ENCODE data around the gene EDIL3. TPM values are rescaled to one million over a fixed set of nuclear protein-coding genes. Genes with fewer than 3 reads are reported as not detected.
A peak's percentile ranks its signal among the peaks of the same experiment; 100 is the strongest.

Gene EDIL3
- total RNA-seq, 1 donor from 2014 or later = 1.1 TPM

GRCh38 chr5:84260939-84261338 is 123.7 kb downstream of the EDIL3 start:
- TF ChIP-seq CTCF (IDR thresholded peaks at IDR 0.05; ENCODE audit: insufficient read depth, low read length, severe bottlenecking) = no peak
- FAIRE-seq = no peak
- no peak for DNase-seq (ENCODE audit: low read depth)
- Histone ChIP-seq H3K4me3 (ENCODE audit: low read depth, low read length) (no peak overlapping the region), H3K27me3 (ENCODE audit: control insufficient read depth, insufficient read depth, low read length) (no peaks in the 10 kb centered on the region), H3K36me3 (ENCODE audit: control insufficient read depth, insufficient read depth, low read length) (no peaks in the 10 kb centered on the region)

GRCh38 chr5:84260140-84260539 is 124.5 kb downstream of the EDIL3 start:
- no peaks in the 10 kb centered on the region for H3K27me3 ChIP-seq (ENCODE audit: control insufficient read depth, insufficient read depth, low read length)
- no peak overlapping the region for H3K4me3 ChIP-seq (ENCODE audit: low read depth, low read length)
- FAIRE-seq = no peak
- DNase-seq (ENCODE audit: low read depth) = no peak
- no peak for TF ChIP-seq CTCF (IDR thresholded peaks at IDR 0.05; ENCODE audit: insufficient read depth, low read length, severe bottlenecking)
- H3K36me3 ChIP-seq (ENCODE audit: control insufficient read depth, insufficient read depth, low read length) = no peaks in the 10 kb centered on the region

GRCh38 chr5:84259283-84260045 is 125.2 kb downstream of the EDIL3 start:
- Histone ChIP-seq H3K36me3 (ENCODE audit: control insufficient read depth, insufficient read depth, low read length) (no peaks in the 10 kb centered on the region), H3K4me3 (ENCODE audit: low read depth, low read length) (no peak overlapping the region), H3K27me3 (ENCODE audit: control insufficient read depth, insufficient read depth, low read length) (no peaks in the 10 kb centered on the region)
- DNase-seq (ENCODE audit: low read depth) = no peak
- TF ChIP-seq CTCF (IDR thresholded peaks at IDR 0.05; ENCODE audit: insufficient read depth, low read length, severe bottlenecking) = no peak
- FAIRE-seq = no peak

DNA sequence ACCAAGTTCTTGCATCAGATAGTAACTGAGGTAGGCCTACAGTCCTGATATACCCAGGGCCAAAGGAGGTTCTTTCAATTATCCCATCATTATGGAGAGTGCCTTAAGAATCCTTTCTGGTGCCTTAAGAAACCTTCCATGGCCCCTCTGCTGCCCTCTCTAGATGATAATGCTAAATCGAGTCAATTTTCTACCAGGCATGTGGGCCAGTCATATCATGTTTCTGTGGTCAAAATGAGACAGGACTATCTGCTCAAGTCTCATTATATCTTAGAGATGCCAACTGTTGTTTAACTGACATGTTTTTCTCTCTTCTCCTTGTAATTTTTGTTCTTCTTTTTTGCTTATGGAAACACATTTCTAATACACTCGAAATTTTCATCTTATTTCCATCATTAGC is 127.6 kb downstream of the EDIL3 start:
- H3K36me3 ChIP-seq (ENCODE audit: control insufficient read depth, insufficient read depth, low read length) = no peaks in the 10 kb centered on the region
- no peaks in the 10 kb centered on the region for H3K27me3 ChIP-seq (ENCODE audit: control insufficient read depth, insufficient read depth, low read length)
- DNase-seq (ENCODE audit: low read depth) (peak; percentile 3), FAIRE-seq (no peak)
- no peak for TF ChIP-seq CTCF (IDR thresholded peaks at IDR 0.05; ENCODE audit: insufficient read depth, low read length, severe bottlenecking)
- no peak overlapping the region for H3K4me3 ChIP-seq (ENCODE audit: low read depth, low read length)

DNA sequence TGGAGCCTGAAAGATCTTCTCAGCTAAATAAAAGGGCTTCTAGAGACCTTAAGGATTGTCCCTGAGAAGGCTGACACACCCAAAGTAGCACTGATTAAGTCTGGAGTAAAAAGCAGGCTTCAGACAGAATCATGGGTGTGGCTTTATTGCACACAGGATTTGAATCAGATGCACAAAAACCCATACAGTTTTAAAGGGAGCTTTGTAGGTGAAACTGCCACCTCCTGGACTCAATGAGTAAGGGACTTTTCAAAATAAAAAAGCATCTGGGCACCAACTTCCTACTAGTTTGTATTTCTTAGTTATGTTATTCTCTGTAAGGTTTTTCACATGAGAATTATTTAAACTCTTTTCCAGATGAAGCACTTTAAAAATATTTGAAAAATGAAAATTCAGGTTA is 129.4 kb downstream of the EDIL3 start:
- Histone ChIP-seq H3K27me3 (ENCODE audit: control insufficient read depth, insufficient read depth, low read length) (no peaks in the 10 kb centered on the region), H3K36me3 (ENCODE audit: control insufficient read depth, insufficient read depth, low read length) (no peaks in the 10 kb centered on the region), H3K4me3 (ENCODE audit: low read depth, low read length) (no peak overlapping the region)
- peak; percentile 39 for TF ChIP-seq CTCF (IDR thresholded peaks at IDR 0.05; ENCODE audit: insufficient read depth, low read length, severe bottlenecking)
- peak; percentile 61 for DNase-seq (ENCODE audit: low read depth)
- FAIRE-seq = no peak

DNA sequence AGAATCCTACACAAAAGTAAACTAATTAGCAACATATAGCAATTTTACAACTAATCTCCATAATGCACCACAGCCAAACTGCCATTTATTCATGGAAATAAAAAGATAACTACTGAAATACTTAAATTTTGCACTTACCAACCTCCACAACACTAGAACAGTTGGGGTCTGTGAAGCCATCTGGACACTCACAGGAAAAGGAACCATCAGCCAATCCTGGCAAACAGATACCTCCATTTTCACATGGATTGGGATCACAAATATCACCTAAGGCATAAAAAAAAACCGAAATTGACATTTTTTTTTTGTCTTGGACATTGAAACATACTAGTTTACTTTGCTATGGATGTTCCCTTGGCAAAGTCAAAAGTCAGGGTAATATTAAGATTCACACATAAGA is 130.7 kb downstream of the EDIL3 start:
- no peak for FAIRE-seq
- no peak for DNase-seq (ENCODE audit: low read depth)
- H3K27me3 ChIP-seq (ENCODE audit: control insufficient read depth, insufficient read depth, low read length) = no peaks in the 10 kb centered on the region
- no peak overlapping the region for H3K4me3 ChIP-seq (ENCODE audit: low read depth, low read length)
- no peak for TF ChIP-seq CTCF (IDR thresholded peaks at IDR 0.05; ENCODE audit: insufficient read depth, low read length, severe bottlenecking)
- no peaks in the 10 kb centered on the region for H3K36me3 ChIP-seq (ENCODE audit: control insufficient read depth, insufficient read depth, low read length)
